Measurements from ENCODE around the gene PGGT1B.

Gene PGGT1B

DNA sequence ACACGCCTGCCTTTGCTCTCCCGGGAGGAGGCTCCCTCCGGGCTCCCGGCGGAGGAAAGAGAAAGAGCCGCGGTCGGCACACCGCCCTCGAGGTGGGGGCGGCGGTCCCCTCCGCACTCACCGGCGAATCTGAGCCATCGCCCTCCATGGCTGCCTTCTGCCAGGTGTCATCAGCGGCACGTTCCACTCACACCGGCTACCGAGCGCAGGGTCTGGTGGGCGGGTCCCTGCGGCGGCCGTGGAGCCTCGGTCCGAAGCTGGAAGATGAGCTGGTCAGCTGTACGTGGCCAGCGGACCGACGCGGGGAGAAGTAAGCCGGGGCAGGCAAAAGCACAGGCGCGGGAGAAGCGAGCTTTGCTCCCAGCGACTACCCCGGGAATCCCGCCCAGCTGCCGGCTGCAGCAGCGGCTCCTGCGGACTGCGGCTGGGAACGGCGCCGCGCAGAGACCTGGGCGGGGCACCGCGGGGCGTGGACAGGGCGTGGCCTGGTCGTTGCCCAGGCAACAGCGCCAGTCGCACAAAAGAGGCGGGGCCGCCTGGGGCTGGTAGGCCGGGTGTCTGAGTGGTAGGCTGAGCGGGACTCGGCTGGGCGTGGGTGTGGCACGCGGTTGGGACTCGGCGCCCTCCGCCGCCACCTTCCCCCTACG is 93.1 kb downstream of the PGGT1B start, which contains the start of gene TRIM36:
TRIM36 (minus strand) TSS at position 422 of the 647 bp plus-strand sequence; CDS start at position 148, 274 bp downstream.
- H3K4me3 ChIP-seq (replicated peaks; ENCODE audit: low read depth, low read length): peak within 1 kb of the TSS; percentile 74
- no peaks in the 10 kb centered on the region; the same call in 1 of the 2 replicates for H3K27me3 ChIP-seq (replicated peaks; ENCODE audit: control insufficient read depth, insufficient read depth, low read length)
- H3K36me3 ChIP-seq (ENCODE audit: control insufficient read depth, insufficient read depth, low read length): no peaks in the 10 kb centered on the region
- TF ChIP-seq, protein P1, sequence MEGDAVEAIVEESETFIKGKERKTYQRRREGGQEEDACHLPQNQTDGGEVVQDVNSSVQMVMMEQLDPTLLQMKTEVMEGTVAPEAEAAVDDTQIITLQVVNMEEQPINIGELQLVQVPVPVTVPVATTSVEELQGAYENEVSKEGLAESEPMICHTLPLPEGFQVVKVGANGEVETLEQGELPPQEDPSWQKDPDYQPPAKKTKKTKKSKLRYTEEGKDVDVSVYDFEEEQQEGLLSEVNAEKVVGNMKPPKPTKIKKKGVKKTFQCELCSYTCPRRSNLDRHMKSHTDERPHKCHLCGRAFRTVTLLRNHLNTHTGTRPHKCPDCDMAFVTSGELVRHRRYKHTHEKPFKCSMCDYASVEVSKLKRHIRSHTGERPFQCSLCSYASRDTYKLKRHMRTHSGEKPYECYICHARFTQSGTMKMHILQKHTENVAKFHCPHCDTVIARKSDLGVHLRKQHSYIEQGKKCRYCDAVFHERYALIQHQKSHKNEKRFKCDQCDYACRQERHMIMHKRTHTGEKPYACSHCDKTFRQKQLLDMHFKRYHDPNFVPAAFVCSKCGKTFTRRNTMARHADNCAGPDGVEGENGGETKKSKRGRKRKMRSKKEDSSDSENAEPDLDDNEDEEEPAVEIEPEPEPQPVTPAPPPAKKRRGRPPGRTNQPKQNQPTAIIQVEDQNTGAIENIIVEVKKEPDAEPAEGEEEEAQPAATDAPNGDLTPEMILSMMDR (IDR thresholded peaks at IDR 0.05; ENCODE audit: insufficient read depth, low read length, poor library complexity, severe bottlenecking): no peak
- peak; percentile 92 for DNase-seq (ENCODE audit: extremely low read depth, insufficient read length)

GRCh38 chr5:115168829-115169486 is 93.7 kb downstream of the PGGT1B start:
- Histone ChIP-seq H3K27me3 (replicated peaks; ENCODE audit: control insufficient read depth, insufficient read depth, low read length) (no peaks in the 10 kb centered on the region; the same call in 1 of the 2 replicates), H3K4me3 (replicated peaks; ENCODE audit: low read depth, low read length) (peak overlapping the region; percentile 74), H3K36me3 (ENCODE audit: control insufficient read depth, insufficient read depth, low read length) (no peaks in the 10 kb centered on the region)
- peak; percentile 48 for DNase-seq (ENCODE audit: extremely low read depth, insufficient read length)
- TF ChIP-seq, protein P1 (IDR thresholded peaks at IDR 0.05; ENCODE audit: insufficient read depth, low read length, poor library complexity, severe bottlenecking): no peak

GRCh38 chr5:115166744-115167393 is 95.8 kb downstream of the PGGT1B start:
- Histone ChIP-seq H3K36me3 (ENCODE audit: control insufficient read depth, insufficient read depth, low read length) (no peaks in the 10 kb centered on the region), H3K4me3 (replicated peaks; ENCODE audit: low read depth, low read length) (no peak overlapping the region), H3K27me3 (replicated peaks; ENCODE audit: control insufficient read depth, insufficient read depth, low read length) (no peaks in the 10 kb centered on the region; the same call in 1 of the 2 replicates)
- DNase-seq (ENCODE audit: extremely low read depth, insufficient read length): no peak
- TF ChIP-seq, protein P1 (IDR thresholded peaks at IDR 0.05; ENCODE audit: insufficient read depth, low read length, poor library complexity, severe bottlenecking): no peak

GRCh38 chr5:115165790-115166189 is 96.9 kb downstream of the PGGT1B start:
- no peak overlapping the region for H3K4me3 ChIP-seq (replicated peaks; ENCODE audit: low read depth, low read length)
- TF ChIP-seq, protein P1 (IDR thresholded peaks at IDR 0.05; ENCODE audit: insufficient read depth, low read length, poor library complexity, severe bottlenecking): no peak
- no peak for DNase-seq (ENCODE audit: extremely low read depth, insufficient read length)
- H3K36me3 ChIP-seq (ENCODE audit: control insufficient read depth, insufficient read depth, low read length): no peaks in the 10 kb centered on the region
- H3K27me3 ChIP-seq (replicated peaks; ENCODE audit: control insufficient read depth, insufficient read depth, low read length): no peaks in the 10 kb centered on the region; the same call in 1 of the 2 replicates

- no peak for DNase-seq (ENCODE audit: extremely low read depth, insufficient read length)
- TF ChIP-seq, protein P1 (IDR thresholded peaks at IDR 0.05; ENCODE audit: insufficient read depth, low read length, poor library complexity, severe bottlenecking): no peak
- H3K4me3 ChIP-seq (replicated peaks; ENCODE audit: low read depth, low read length): no peak overlapping the region
These were observed 101.7 kb downstream of the PGGT1B start for GRCh38 chr5:115160975-115161475.

More at GRCh38 chr5:115160975-115161475, 101.7 kb downstream of the PGGT1B start:
- Histone ChIP-seq H3K27me3 (replicated peaks; ENCODE audit: control insufficient read depth, insufficient read depth, low read length) (no peaks in the 10 kb centered on the region), H3K36me3 (ENCODE audit: control insufficient read depth, insufficient read depth, low read length) (no peaks in the 10 kb centered on the region)
